Measurements from ENCODE around the gene ABCB9. TPM values are rescaled to one million over a fixed set of nuclear protein-coding genes. Genes with fewer than 3 reads are reported as not detected.

ABCB9 gene
- total RNA-seq, 1 experiment from 2014 or later = 4.6 TPM

DNA sequence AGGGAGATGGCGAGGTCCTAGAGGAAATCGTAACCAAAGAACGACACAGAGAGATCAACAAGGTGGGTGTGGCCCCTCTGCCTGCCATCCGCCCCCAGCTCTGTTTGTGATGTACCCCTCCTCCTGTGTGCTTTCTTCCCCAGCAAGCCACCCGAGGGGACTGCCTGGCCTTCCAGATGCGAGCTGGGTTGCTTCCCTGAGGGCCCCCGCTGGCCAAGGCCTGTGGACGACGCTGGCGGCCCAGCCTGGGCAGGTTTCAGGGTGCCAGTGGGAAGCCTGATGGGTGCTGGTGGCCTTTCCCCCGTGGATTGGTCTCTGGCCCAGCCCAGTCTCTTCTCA is 16.2 kb upstream of the ABCB9 start:
- Histone ChIP-seq H3K79me2 (ENCODE audit: insufficient read depth, low read length) (no peaks in the 10 kb centered on the region), H4K91ac (ENCODE audit: insufficient read length, low read depth, low read length) (no peak overlapping the region), H3K9ac (ENCODE audit: extremely low read depth, insufficient read length, low read length) (no peak overlapping the region), H3K9me3 (ENCODE audit: control insufficient read depth, low read depth, low read length) (no peaks in the 10 kb centered on the region), H3T11ph (ENCODE audit: low read length) (no peak overlapping the region), H4K8ac (replicated peaks; ENCODE audit: insufficient read length, low read depth, low read length) (no peak overlapping the region), H3K56ac (ENCODE audit: insufficient read length, low read depth, low read length) (no peak overlapping the region), H3K27ac (ENCODE audit: insufficient read length, low read depth, low read length) (no peak overlapping the region), H2BK20ac (ENCODE audit: low read depth, low read length, poor library complexity, severe bottlenecking) (no peak overlapping the region), H2BK12ac (ENCODE audit: insufficient read length, low read depth, low read length) (no peak overlapping the region), H2AFZ (ENCODE audit: low read length) (no peak overlapping the region), H3K23ac (ENCODE audit: insufficient read length, low read depth, low read length) (no peak overlapping the region), H3K4me1 (ENCODE audit: insufficient read depth, low read length) (peaks cover 8% of the 10 kb centered on the region; the same call in 1 of the 2 replicates), H2BK5ac (ENCODE audit: insufficient read length, low read length) (no peak overlapping the region), H3K18ac (ENCODE audit: insufficient read length, low read depth, low read length) (no peak overlapping the region), H4K5ac (ENCODE audit: insufficient read length, low read depth, low read length) (no peak overlapping the region), H3K4me2 (ENCODE audit: insufficient read depth, insufficient read length, low read length) (no peak overlapping the region), H2AK5ac (ENCODE audit: insufficient read length, low read length) (no peak overlapping the region), H3K79me1 (ENCODE audit: insufficient read depth, low read depth, low read length, poor library complexity, severe bottlenecking) (no peaks in the 10 kb centered on the region), H3K27me3 (ENCODE audit: insufficient read depth, low read length) (no peaks in the 10 kb centered on the region), H4K20me1 (ENCODE audit: control insufficient read depth, insufficient read depth, insufficient read length) (no peaks in the 10 kb centered on the region), H2BK120ac (ENCODE audit: low read depth, low read length, poor library complexity, severe bottlenecking) (no peak overlapping the region), H3K4ac (ENCODE audit: low read depth, low read length) (no peak overlapping the region), H3K23me2 (ENCODE audit: insufficient read length, low read depth, low read length, poor library complexity, severe bottlenecking) (peaks cover 12% of the 10 kb centered on the region), H2BK15ac (ENCODE audit: low read depth, low read length) (no peak overlapping the region), H3K14ac (ENCODE audit: insufficient read depth, low read length) (no peak overlapping the region)
- Mint-ChIP-seq H3K27me3 (ENCODE audit: low read depth) (no peaks in the 10 kb centered on the region), H3K4me1 (peaks cover 11 to 32% of the 10 kb centered on the region in 2 experiments), H3K9me3 (no peaks in the 10 kb centered on the region), H3K36me3 (ENCODE audit: insufficient read depth in 1 of 3, low read depth in 3 of 3) (peaks cover 0 to 15% (median 8%) of the 10 kb centered on the region in 3 experiments; a peak in 3 of 7 replicates), H3K4me3 (peak overlapping the region; percentile 88 to 93), H3K27ac (no peak overlapping the region)
- TF ChIP-seq, protein P1, sequence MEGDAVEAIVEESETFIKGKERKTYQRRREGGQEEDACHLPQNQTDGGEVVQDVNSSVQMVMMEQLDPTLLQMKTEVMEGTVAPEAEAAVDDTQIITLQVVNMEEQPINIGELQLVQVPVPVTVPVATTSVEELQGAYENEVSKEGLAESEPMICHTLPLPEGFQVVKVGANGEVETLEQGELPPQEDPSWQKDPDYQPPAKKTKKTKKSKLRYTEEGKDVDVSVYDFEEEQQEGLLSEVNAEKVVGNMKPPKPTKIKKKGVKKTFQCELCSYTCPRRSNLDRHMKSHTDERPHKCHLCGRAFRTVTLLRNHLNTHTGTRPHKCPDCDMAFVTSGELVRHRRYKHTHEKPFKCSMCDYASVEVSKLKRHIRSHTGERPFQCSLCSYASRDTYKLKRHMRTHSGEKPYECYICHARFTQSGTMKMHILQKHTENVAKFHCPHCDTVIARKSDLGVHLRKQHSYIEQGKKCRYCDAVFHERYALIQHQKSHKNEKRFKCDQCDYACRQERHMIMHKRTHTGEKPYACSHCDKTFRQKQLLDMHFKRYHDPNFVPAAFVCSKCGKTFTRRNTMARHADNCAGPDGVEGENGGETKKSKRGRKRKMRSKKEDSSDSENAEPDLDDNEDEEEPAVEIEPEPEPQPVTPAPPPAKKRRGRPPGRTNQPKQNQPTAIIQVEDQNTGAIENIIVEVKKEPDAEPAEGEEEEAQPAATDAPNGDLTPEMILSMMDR (conservative IDR thresholded peaks at IDR 0.05) = no peak
- DNase-seq = no peak
- WGBS (ENCODE audit: extremely low coverage, insufficient read length, low lambda C conversion rate) = no CpG with 5 or more reads among the region's 11 CpGs
